Measurements from ENCODE around the gene NOMO2.
"Not testable (repeated sequence)": the region's sequence is repeated elsewhere in the genome, so short reads cannot be mapped to it uniquely, and the experiment has no call there.

The NOMO2 gene

GRCh38 chr16:18573887-18574286, 12.0 kb upstream of the NOMO2 start:
- H3K36me3 ChIP-seq (ENCODE audit: control insufficient read depth in 2 of 2, insufficient read depth in 2 of 2, low read length in 2 of 2); H3K9ac ChIP-seq (ENCODE audit: low read length in 2 of 2); H3K27ac ChIP-seq (ENCODE audit: low read length); H3K9me3 ChIP-seq (ENCODE audit: control insufficient read depth in 2 of 2, low read length in 2 of 2); H3K27me3 ChIP-seq (ENCODE audit: control insufficient read depth in 1 of 2, insufficient read depth in 2 of 2, low read length in 2 of 2); H3K4me3 ChIP-seq (ENCODE audit: low read length in 2 of 2); H3K4me1 ChIP-seq (ENCODE audit: control insufficient read depth, insufficient read depth, low read length): not testable (repeated sequence)

- not testable (repeated sequence) for H3K4me3 ChIP-seq (ENCODE audit: low read length in 2 of 2); H3K27ac ChIP-seq (ENCODE audit: low read length)
Observed at GRCh38 chr16:18572973-18573372, 11.1 kb upstream of the NOMO2 start.

GRCh38 chr16:18571307-18571850, 9.5 kb upstream of the NOMO2 start:
- H3K27ac ChIP-seq (ENCODE audit: low read length); H3K9ac ChIP-seq (ENCODE audit: low read length in 2 of 2): not testable (repeated sequence)
- H3K4me3 ChIP-seq (ENCODE audit: low read length in 2 of 2): peak overlapping the region in 1 of 2 donors; percentile 47

More at GRCh38 chr16:18572973-18573372, 11.1 kb upstream of the NOMO2 start:
- H3K9ac ChIP-seq (ENCODE audit: low read length in 2 of 2); H3K36me3 ChIP-seq (ENCODE audit: control insufficient read depth in 2 of 2, insufficient read depth in 2 of 2, low read length in 2 of 2); H3K4me1 ChIP-seq (ENCODE audit: control insufficient read depth, insufficient read depth, low read length); H3K9me3 ChIP-seq (ENCODE audit: control insufficient read depth in 2 of 2, low read length in 2 of 2); H3K27me3 ChIP-seq (ENCODE audit: control insufficient read depth in 1 of 2, insufficient read depth in 2 of 2, low read length in 2 of 2): not testable (repeated sequence)

GRCh38 chr16:18570529-18571306, 8.8 kb upstream of the NOMO2 start:
- H3K27ac ChIP-seq (ENCODE audit: low read length); H3K36me3 ChIP-seq (ENCODE audit: control insufficient read depth in 2 of 2, insufficient read depth in 2 of 2, low read length in 2 of 2); H3K4me1 ChIP-seq (ENCODE audit: control insufficient read depth, insufficient read depth, low read length); H3K4me3 ChIP-seq (ENCODE audit: low read length in 2 of 2); H3K9me3 ChIP-seq (ENCODE audit: control insufficient read depth in 2 of 2, low read length in 2 of 2); H3K9ac ChIP-seq (ENCODE audit: low read length in 2 of 2); H3K27me3 ChIP-seq (ENCODE audit: control insufficient read depth in 1 of 2, insufficient read depth in 2 of 2, low read length in 2 of 2): not testable (repeated sequence)

More at GRCh38 chr16:18571307-18571850, 9.5 kb upstream of the NOMO2 start:
- not testable (repeated sequence) for H3K36me3 ChIP-seq (ENCODE audit: control insufficient read depth in 2 of 2, insufficient read depth in 2 of 2, low read length in 2 of 2); H3K9me3 ChIP-seq (ENCODE audit: control insufficient read depth in 2 of 2, low read length in 2 of 2); H3K27me3 ChIP-seq (ENCODE audit: control insufficient read depth in 1 of 2, insufficient read depth in 2 of 2, low read length in 2 of 2); H3K4me1 ChIP-seq (ENCODE audit: control insufficient read depth, insufficient read depth, low read length)

DNA sequence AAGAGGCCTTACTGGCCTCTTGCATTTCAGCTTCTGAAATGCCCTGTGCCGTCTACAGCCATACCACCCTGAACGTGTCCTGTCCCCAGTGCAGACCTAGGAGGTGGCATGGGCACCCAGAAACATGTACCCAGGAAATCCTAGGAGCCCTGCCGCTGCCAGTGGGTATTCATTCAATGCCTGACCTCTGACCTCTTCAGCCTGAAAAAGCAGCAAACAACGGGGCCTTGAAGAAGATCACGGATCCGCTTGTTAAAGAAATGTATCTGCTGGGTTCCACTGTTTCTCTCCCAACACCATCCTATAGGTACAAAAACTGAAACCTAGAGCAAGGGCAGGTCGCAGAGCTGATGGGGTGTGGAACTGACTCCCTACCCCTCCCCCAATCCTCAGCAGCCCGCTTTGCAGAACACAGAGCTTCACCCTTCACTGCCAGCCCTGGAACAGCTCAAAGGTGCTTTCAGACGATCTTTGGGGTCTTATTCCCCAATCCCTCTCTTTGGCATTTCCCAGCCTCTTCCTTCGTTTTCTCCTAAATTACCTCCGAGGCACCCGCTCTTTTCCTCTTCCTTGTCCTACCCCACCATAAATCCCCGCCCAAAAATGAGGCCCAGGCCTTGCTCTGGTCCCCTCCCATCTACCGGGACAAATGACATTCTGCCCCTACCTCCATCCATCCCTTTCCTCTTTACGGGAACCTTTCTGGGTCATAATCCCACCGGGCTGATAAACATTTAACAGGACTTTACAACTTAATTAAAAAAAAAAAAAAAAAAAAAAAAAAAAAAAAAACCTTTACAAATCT, 1.3 kb downstream of the NOMO2 start:
- not testable (repeated sequence) for H3K9me3 ChIP-seq (ENCODE audit: control insufficient read depth in 2 of 2, low read length in 2 of 2); H3K9ac ChIP-seq (ENCODE audit: low read length in 2 of 2); H3K27me3 ChIP-seq (ENCODE audit: control insufficient read depth in 1 of 2, insufficient read depth in 2 of 2, low read length in 2 of 2); H3K4me1 ChIP-seq (ENCODE audit: control insufficient read depth, insufficient read depth, low read length); H3K36me3 ChIP-seq (ENCODE audit: control insufficient read depth in 2 of 2, insufficient read depth in 2 of 2, low read length in 2 of 2); H3K27ac ChIP-seq (ENCODE audit: low read length)
- H3K4me3 ChIP-seq (ENCODE audit: low read length in 2 of 2): peak overlapping the region in 1 of 2 donors; percentile 64

DNA sequence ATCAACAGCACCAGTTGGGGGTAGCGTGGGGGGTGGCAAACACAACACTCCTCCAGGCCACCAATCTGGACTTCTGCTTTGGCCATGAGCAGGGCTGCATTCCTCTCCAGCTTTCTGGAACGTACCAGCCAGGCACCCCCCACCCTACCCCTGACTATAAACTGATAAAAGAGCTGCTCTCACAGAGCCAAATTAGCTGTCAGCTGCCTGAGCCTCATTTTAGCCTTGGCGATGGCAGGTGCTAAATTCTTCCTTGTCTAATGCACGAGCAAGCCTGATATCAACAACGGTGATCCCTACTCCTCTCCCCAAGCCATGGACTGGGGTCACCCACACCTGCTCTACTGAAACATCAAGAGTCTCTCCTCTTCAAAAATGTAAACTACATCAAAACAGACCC, 8.2 kb downstream of the NOMO2 start:
- not testable (repeated sequence) for H3K36me3 ChIP-seq (ENCODE audit: control insufficient read depth in 2 of 2, insufficient read depth in 2 of 2, low read length in 2 of 2); H3K27me3 ChIP-seq (ENCODE audit: control insufficient read depth in 1 of 2, insufficient read depth in 2 of 2, low read length in 2 of 2); H3K4me3 ChIP-seq (ENCODE audit: low read length in 2 of 2); H3K9me3 ChIP-seq (ENCODE audit: control insufficient read depth in 2 of 2, low read length in 2 of 2); H3K4me1 ChIP-seq (ENCODE audit: control insufficient read depth, insufficient read depth, low read length); H3K27ac ChIP-seq (ENCODE audit: low read length); H3K9ac ChIP-seq (ENCODE audit: low read length in 2 of 2)

- H3K27ac ChIP-seq (ENCODE audit: low read length); H3K36me3 ChIP-seq (ENCODE audit: control insufficient read depth in 2 of 2, insufficient read depth in 2 of 2, low read length in 2 of 2); H3K9me3 ChIP-seq (ENCODE audit: control insufficient read depth in 2 of 2, low read length in 2 of 2); H3K4me3 ChIP-seq (ENCODE audit: low read length in 2 of 2); H3K4me1 ChIP-seq (ENCODE audit: control insufficient read depth, insufficient read depth, low read length); H3K27me3 ChIP-seq (ENCODE audit: control insufficient read depth in 1 of 2, insufficient read depth in 2 of 2, low read length in 2 of 2); H3K9ac ChIP-seq (ENCODE audit: low read length in 2 of 2): not testable (repeated sequence)
Observed at GRCh38 chr16:18547382-18547781, 14.5 kb downstream of the NOMO2 start.

DNA sequence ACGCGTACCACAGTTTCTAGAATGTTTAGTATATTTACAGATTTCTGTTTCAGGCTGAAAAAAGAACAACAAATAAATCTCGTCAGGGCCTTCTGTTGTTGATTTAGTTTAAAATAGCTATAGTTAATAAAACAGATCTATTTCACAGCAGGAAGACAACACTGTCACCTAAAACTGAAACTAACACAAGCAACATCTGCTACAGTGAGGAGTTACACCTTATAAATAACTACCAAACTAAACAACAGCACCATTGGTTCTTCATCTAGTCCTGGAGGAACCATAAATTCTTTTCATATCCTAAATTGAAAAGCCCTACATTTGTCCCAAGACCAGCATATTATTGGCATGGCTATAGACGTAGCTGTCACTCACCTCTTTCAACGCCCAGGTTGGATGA, 15.0 kb downstream of the NOMO2 start:
- H3K4me1 ChIP-seq (ENCODE audit: control insufficient read depth, insufficient read depth, low read length); H3K27ac ChIP-seq (ENCODE audit: low read length); H3K9ac ChIP-seq (ENCODE audit: low read length in 2 of 2); H3K9me3 ChIP-seq (ENCODE audit: control insufficient read depth in 2 of 2, low read length in 2 of 2); H3K4me3 ChIP-seq (ENCODE audit: low read length in 2 of 2); H3K27me3 ChIP-seq (ENCODE audit: control insufficient read depth in 1 of 2, insufficient read depth in 2 of 2, low read length in 2 of 2); H3K36me3 ChIP-seq (ENCODE audit: control insufficient read depth in 2 of 2, insufficient read depth in 2 of 2, low read length in 2 of 2): not testable (repeated sequence)

DNA sequence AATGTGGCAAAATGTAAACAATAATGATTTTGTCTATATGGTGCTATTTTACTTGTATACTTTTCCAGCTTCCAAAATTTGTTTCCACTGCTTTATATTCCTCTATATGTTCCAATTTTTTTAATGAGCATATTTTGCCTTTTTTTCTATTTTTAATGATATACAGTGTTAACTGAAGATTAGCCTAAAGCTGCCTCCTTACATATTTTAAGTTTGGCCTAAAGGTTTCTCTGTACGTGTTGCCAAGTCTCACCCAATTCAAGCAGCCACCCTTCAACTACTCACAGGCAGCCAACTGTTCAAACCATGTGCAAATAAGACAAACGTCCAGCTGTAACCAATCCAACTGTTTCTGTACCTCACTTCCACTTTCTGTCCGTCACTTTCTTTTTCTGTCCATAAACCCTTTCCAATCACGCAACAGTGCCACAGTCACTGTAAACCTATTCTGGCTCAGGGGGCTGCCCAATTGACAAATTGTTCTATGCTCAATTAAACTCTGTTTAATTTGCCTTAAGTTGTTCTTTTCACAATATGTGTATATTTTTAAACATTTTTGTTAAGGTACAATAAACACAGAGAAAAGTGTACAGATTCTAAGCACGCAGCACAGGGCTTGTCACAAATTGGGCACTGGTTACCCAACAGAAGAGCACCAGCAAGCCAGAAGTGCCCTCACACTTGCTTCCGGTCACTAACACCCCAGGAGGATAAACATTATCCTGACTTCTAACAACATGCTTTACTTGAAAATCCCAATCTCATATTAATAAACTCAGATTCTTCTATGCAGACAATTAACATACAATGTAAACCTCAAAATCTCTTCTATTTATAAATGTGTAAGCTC, 17.4 kb downstream of the NOMO2 start:
- H3K27ac ChIP-seq (ENCODE audit: low read length); H3K36me3 ChIP-seq (ENCODE audit: control insufficient read depth in 2 of 2, insufficient read depth in 2 of 2, low read length in 2 of 2); H3K4me3 ChIP-seq (ENCODE audit: low read length in 2 of 2); H3K4me1 ChIP-seq (ENCODE audit: control insufficient read depth, insufficient read depth, low read length); H3K27me3 ChIP-seq (ENCODE audit: control insufficient read depth in 1 of 2, insufficient read depth in 2 of 2, low read length in 2 of 2); H3K9ac ChIP-seq (ENCODE audit: low read length in 2 of 2); H3K9me3 ChIP-seq (ENCODE audit: control insufficient read depth in 2 of 2, low read length in 2 of 2): not testable (repeated sequence)

DNA sequence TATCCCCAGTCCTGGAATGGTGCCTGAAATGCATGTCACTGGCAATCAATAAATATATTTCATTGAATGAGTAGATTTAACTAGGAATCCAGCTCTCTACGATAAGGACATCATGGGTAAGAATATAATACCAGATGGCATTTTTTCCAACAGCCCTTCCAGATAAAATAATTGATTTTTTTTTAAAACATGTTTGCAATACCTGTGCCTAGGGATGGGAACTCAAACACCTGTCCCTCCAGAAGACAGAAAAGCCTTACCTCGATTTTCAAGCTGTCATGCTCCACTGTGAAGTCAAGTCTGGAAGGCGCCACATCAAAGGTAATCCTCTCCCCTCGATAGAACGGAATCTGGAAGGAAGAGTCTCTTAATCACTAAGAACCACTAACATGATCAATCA, 20.0 kb downstream of the NOMO2 start:
- not testable (repeated sequence) for H3K9me3 ChIP-seq (ENCODE audit: control insufficient read depth in 2 of 2, low read length in 2 of 2); H3K36me3 ChIP-seq (ENCODE audit: control insufficient read depth in 2 of 2, insufficient read depth in 2 of 2, low read length in 2 of 2); H3K9ac ChIP-seq (ENCODE audit: low read length in 2 of 2); H3K27me3 ChIP-seq (ENCODE audit: control insufficient read depth in 1 of 2, insufficient read depth in 2 of 2, low read length in 2 of 2); H3K4me1 ChIP-seq (ENCODE audit: control insufficient read depth, insufficient read depth, low read length); H3K27ac ChIP-seq (ENCODE audit: low read length); H3K4me3 ChIP-seq (ENCODE audit: low read length in 2 of 2)
